ENCODE results near the gene SEC16B.

DNA sequence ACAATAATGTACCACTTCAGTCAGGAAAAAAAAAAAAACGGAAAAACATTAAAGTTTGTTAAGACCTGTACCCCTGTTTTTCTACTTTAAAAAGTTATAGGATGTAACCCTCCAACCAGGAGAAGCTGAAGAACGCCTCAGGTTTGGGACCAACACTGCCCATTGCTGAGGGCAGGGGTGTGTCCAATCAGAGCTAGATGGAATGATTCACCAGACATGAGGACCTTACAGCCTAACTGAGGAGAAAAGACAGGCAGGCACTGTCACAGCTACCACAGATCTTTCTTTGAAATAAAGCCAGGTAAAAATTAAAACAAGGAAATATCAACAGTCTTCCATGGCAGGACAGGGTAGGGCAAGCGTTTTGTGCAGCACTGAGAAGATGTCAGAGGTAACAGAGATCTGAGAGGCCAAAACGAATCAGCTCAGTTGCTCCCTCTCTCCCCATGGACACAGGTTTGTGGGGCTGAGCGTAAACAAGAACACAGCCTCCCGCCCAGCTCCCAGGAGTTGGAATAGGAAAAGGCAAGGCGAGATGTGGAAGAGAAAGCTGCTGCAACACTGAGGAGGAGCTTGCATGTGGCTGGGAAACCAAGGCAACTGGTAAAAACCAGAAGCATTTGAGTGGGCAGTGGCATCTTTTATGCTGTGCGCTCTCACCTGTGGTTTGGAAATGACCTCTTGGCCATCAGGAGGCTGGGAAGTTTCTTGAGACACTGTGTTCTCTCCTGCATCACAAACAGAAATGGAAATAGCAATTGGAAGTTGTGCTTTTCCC is 34.0 kb downstream of the SEC16B start:
- no peak for TF ChIP-seq FOS (IDR thresholded peaks at IDR 0.05; ENCODE audit: extremely low read depth, insufficient read length)
- no peak for TF ChIP-seq KDM5B (IDR thresholded peaks at IDR 0.05; ENCODE audit: insufficient replicate concordance, low read depth, low read length)
- TF ChIP-seq, protein P1, sequence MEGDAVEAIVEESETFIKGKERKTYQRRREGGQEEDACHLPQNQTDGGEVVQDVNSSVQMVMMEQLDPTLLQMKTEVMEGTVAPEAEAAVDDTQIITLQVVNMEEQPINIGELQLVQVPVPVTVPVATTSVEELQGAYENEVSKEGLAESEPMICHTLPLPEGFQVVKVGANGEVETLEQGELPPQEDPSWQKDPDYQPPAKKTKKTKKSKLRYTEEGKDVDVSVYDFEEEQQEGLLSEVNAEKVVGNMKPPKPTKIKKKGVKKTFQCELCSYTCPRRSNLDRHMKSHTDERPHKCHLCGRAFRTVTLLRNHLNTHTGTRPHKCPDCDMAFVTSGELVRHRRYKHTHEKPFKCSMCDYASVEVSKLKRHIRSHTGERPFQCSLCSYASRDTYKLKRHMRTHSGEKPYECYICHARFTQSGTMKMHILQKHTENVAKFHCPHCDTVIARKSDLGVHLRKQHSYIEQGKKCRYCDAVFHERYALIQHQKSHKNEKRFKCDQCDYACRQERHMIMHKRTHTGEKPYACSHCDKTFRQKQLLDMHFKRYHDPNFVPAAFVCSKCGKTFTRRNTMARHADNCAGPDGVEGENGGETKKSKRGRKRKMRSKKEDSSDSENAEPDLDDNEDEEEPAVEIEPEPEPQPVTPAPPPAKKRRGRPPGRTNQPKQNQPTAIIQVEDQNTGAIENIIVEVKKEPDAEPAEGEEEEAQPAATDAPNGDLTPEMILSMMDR (IDR thresholded peaks at IDR 0.05 in 2 of 3, conservative IDR thresholded peaks at IDR 0.05 in 1 of 3; ENCODE audit: insufficient read depth in 2 of 3, low read depth in 1 of 3, low read length in 3 of 3): no peak
- TF ChIP-seq ZNF224 (CRISPR knock-in tag; IDR thresholded peaks at IDR 0.05): no peak
- no peak for TF ChIP-seq POLR2A (conservative IDR thresholded peaks at IDR 0.05)
- TF ChIP-seq, protein P2, sequence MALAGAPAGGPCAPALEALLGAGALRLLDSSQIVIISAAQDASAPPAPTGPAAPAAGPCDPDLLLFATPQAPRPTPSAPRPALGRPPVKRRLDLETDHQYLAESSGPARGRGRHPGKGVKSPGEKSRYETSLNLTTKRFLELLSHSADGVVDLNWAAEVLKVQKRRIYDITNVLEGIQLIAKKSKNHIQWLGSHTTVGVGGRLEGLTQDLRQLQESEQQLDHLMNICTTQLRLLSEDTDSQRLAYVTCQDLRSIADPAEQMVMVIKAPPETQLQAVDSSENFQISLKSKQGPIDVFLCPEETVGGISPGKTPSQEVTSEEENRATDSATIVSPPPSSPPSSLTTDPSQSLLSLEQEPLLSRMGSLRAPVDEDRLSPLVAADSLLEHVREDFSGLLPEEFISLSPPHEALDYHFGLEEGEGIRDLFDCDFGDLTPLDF (CRISPR knock-in tag; IDR thresholded peaks at IDR 0.05): no peak
- no peak for TF ChIP-seq EP300 (IDR thresholded peaks at IDR 0.05; ENCODE audit: low read length)
- no peak for TF ChIP-seq NCOR1 (IDR thresholded peaks at IDR 0.05)
- TF ChIP-seq, protein P3, sequence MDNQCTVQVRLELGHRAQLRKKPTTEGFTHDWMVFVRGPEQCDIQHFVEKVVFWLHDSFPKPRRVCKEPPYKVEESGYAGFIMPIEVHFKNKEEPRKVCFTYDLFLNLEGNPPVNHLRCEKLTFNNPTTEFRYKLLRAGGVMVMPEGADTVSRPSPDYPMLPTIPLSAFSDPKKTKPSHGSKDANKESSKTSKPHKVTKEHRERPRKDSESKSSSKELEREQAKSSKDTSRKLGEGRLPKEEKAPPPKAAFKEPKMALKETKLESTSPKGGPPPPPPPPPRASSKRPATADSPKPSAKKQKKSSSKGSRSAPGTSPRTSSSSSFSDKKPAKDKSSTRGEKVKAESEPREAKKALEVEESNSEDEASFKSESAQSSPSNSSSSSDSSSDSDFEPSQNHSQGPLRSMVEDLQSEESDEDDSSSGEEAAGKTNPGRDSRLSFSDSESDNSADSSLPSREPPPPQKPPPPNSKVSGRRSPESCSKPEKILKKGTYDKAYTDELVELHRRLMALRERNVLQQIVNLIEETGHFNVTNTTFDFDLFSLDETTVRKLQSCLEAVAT (IDR thresholded peaks at IDR 0.05): no peak
- no peak for TF ChIP-seq BHLHE40 (IDR thresholded peaks at IDR 0.05; ENCODE audit: low read length)
- no peak for TF ChIP-seq BRF1 (IDR thresholded peaks at IDR 0.05; ENCODE audit: borderline replicate concordance, extremely low read depth, insufficient read length)
- TF ChIP-seq, protein P4, sequence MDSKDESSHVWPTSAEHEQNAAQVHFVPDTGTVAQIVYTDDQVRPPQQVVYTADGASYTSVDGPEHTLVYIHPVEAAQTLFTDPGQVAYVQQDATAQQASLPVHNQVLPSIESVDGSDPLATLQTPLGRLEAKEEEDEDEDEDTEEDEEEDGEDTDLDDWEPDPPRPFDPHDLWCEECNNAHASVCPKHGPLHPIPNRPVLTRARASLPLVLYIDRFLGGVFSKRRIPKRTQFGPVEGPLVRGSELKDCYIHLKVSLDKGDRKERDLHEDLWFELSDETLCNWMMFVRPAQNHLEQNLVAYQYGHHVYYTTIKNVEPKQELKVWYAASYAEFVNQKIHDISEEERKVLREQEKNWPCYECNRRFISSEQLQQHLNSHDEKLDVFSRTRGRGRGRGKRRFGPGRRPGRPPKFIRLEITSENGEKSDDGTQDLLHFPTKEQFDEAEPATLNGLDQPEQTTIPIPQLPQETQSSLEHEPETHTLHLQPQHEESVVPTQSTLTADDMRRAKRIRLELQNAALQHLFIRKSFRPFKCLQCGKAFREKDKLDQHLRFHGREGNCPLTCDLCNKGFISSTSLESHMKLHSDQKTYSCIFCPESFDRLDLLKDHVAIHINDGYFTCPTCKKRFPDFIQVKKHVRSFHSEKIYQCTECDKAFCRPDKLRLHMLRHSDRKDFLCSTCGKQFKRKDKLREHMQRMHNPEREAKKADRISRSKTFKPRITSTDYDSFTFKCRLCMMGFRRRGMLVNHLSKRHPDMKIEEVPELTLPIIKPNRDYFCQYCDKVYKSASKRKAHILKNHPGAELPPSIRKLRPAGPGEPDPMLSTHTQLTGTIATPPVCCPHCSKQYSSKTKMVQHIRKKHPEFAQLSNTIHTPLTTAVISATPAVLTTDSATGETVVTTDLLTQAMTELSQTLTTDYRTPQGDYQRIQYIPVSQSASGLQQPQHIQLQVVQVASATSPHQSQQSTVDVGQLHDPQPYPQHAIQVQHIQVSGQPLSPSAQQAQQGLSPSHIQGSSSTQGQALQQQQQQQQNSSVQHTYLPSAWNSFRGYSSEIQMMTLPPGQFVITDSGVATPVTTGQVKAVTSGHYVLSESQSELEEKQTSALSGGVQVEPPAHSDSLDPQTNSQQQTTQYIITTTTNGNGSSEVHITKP (IDR thresholded peaks at IDR 0.05; ENCODE audit: partially characterized antibody): no peak
- TF ChIP-seq, protein P5, sequence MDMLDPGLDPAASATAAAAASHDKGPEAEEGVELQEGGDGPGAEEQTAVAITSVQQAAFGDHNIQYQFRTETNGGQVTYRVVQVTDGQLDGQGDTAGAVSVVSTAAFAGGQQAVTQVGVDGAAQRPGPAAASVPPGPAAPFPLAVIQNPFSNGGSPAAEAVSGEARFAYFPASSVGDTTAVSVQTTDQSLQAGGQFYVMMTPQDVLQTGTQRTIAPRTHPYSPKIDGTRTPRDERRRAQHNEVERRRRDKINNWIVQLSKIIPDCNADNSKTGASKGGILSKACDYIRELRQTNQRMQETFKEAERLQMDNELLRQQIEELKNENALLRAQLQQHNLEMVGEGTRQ (CRISPR knock-in tag; IDR thresholded peaks at IDR 0.05): no peak
- no peak for TF ChIP-seq SREBF1 (IDR thresholded peaks at IDR 0.05; ENCODE audit: borderline replicate concordance, low read depth, low read length)

Data from K562 (cell line).